ENCODE measurements around the gene VASN.

VASN gene

GRCh38 chr16:4371357-4372000 lies at the start of gene VASN:
Gene VASN, plus strand, starts transcription at chr16:4371848. Its CDS starts 9,030 bp downstream, at chr16:4380878.
- ChIA-PET CTCF (no interaction called here), POLR2A (no interaction called here)
- TF ChIP-seq CTBP1 (IDR thresholded peaks at IDR 0.05; ENCODE audit: borderline replicate concordance) (no peak), HDGF (IDR thresholded peaks at IDR 0.05; ENCODE audit: borderline replicate concordance) (no peak), ELF4 (IDR thresholded peaks at IDR 0.05) (no peak), ARNT (IDR thresholded peaks at IDR 0.05) (no peak), SUZ12 (IDR thresholded peaks at IDR 0.05) (no peak), BHLHE40 (IDR thresholded peaks at IDR 0.05; ENCODE audit: borderline replicate concordance) (no peak), LEF1 (IDR thresholded peaks at IDR 0.05; ENCODE audit: borderline replicate concordance) (no peak), FOXA1 (IDR thresholded peaks at IDR 0.05) (no peak), ZNF384 (IDR thresholded peaks at IDR 0.05) (no peak), TARDBP (IDR thresholded peaks at IDR 0.05) (no peak)
- peak; percentile 96 for DNase-seq (ENCODE audit: extremely low spot score)

- TF ChIP-seq SUZ12 (IDR thresholded peaks at IDR 0.05) (no peak), FOXM1 (IDR thresholded peaks at IDR 0.05; ENCODE audit: borderline replicate concordance) (no peak), FOXK2 (IDR thresholded peaks at IDR 0.05) (no peak), HDGF (IDR thresholded peaks at IDR 0.05; ENCODE audit: borderline replicate concordance) (no peak), NFRKB (IDR thresholded peaks at IDR 0.05) (no peak), SP1 (IDR thresholded peaks at IDR 0.05) (no peak)
- DNase-seq (ENCODE audit: extremely low spot score), result no peak
- ChIA-PET CTCF (no interaction called here), POLR2A (interaction anchor here (1.0 kb wide), 1 partner anchor 15 kb away, joined by 3 read pairs; no protein-coding TSS in a partner anchor)
These were observed 49.3 kb upstream of the VASN start for GRCh38 chr16:4322121-4323052.

- ChIA-PET POLR2A (interaction anchor here (1.5 kb wide), 1 partner anchor 8 kb away, joined by 3 read pairs; the partner anchor contains the start of gene GLIS2), CTCF (interaction anchor here (0.6 to 1.2 kb wide), 2 partner anchors 34 to 70 kb away, joined by 3 to 6 read pairs; no protein-coding TSS in a partner anchor)
- DNase-seq (ENCODE audit: extremely low spot score), result no peak
- no peak for TF ChIP-seq FOXA1 (IDR thresholded peaks at IDR 0.05)
- no peak for TF ChIP-seq ZNF384 (IDR thresholded peaks at IDR 0.05)
These were observed 48.4 kb upstream of the VASN start for GRCh38 chr16:4323071-4323844.

GRCh38 chr16:4323845-4324488 lies 47.7 kb upstream of the VASN start:
- DNase-seq (ENCODE audit: extremely low spot score), result peak; percentile 64
- ChIA-PET CTCF (interaction anchor here (0.6 to 1.2 kb wide), 2 partner anchors 35 to 70 kb away, joined by 3 to 6 read pairs; no protein-coding TSS in a partner anchor), POLR2A (interaction anchor here (1.0 to 1.5 kb wide), 3 partner anchors 9 to 52 kb away, joined by 3 to 5 read pairs (median 3); partner anchors contain the start of gene GLIS2)
- TF ChIP-seq FOXK2 (IDR thresholded peaks at IDR 0.05) (no peak), PKNOX1 (IDR thresholded peaks at IDR 0.05) (no peak)

GRCh38 chr16:4324492-4325252 lies 47.0 kb upstream of the VASN start:
- TF ChIP-seq BHLHE40 (IDR thresholded peaks at IDR 0.05; ENCODE audit: borderline replicate concordance) (no peak), SUZ12 (IDR thresholded peaks at IDR 0.05) (no peak), LEF1 (IDR thresholded peaks at IDR 0.05; ENCODE audit: borderline replicate concordance) (no peak), HDGF (IDR thresholded peaks at IDR 0.05; ENCODE audit: borderline replicate concordance) (no peak), ZNF384 (IDR thresholded peaks at IDR 0.05) (no peak), L3MBTL2 (conservative IDR thresholded peaks at IDR 0.05) (no peak)
- ChIA-PET POLR2A (interaction anchor here (1.0 to 1.5 kb wide), 4 partner anchors 9 to 53 kb away, joined by 3 to 5 read pairs (median 4); partner anchors contain the start of genes GLIS2 and TFAP4), CTCF (interaction anchor here (1.2 kb wide), 1 partner anchor 36 kb away, joined by 6 read pairs; no protein-coding TSS in a partner anchor)
- DNase-seq (ENCODE audit: extremely low spot score), result no peak

GRCh38 chr16:4325253-4325758 lies 46.3 kb upstream of the VASN start:
- TF ChIP-seq CTBP1 (IDR thresholded peaks at IDR 0.05; ENCODE audit: borderline replicate concordance) (no peak), LEF1 (IDR thresholded peaks at IDR 0.05; ENCODE audit: borderline replicate concordance) (no peak), FOXM1 (IDR thresholded peaks at IDR 0.05; ENCODE audit: borderline replicate concordance) (no peak), ZNF384 (IDR thresholded peaks at IDR 0.05) (no peak), FOXA1 (IDR thresholded peaks at IDR 0.05) (no peak), TARDBP (IDR thresholded peaks at IDR 0.05) (no peak)
- ChIA-PET POLR2A (interaction anchor here (1.5 kb wide), 1 partner anchor 52 kb away, joined by 5 read pairs; the partner anchor contains the start of gene TFAP4), CTCF (no interaction called here)
- DNase-seq (ENCODE audit: extremely low spot score), result no peak
